Activated CD4-positive, alpha-beta memory T cell treated with anti-CD3 and anti-CD28 coated beads for 36 hours (primary cell): ENCODE results near the gene FOLR3. TPM values are rescaled to one million over a fixed set of nuclear protein-coding genes. Genes with fewer than 3 reads are reported as not detected.
A peak's percentile ranks its signal among the peaks of the same experiment; 100 is the strongest.
"Not testable (repeated sequence)": the region's sequence is repeated elsewhere in the genome, so short reads cannot be mapped to it uniquely, and the experiment has no call there.

Source experiments
- CTCF ChIA-PET: fragments of 350-600 bp; sonication (Branson Sonifier 250); formaldehyde crosslinking; loops from one replicate; lab custom pipeline; 2021; ENCODE audit warnings: antibody characterized with exemption, inconsistent platforms; lab: Charles Lee
- POLR2A ChIA-PET: fragments of 350-600 bp; sonication (Branson Sonifier 250); formaldehyde crosslinking; loops from one replicate; lab custom pipeline; 2021; ENCODE audit warnings: antibody characterized with exemption; lab: Charles Lee
- DNase-seq: peaks from one replicate; pipeline ENCODE4 v3.0.0-alpha.2; 2020
- H3K27ac Mint-ChIP-seq: one replicate; pipeline ENCODE4 v1.8.0; 2021; ENCODE audit warnings: mixed read lengths
- H3K27me3 Mint-ChIP-seq: one replicate; pipeline ENCODE4 v1.8.0; 2021; ENCODE audit warnings: mixed read lengths
- H3K36me3 Mint-ChIP-seq: one replicate; pipeline ENCODE4 v1.8.0; 2021; ENCODE audit warnings: mixed read lengths
- H3K4me1 Mint-ChIP-seq: one replicate; pipeline ENCODE4 v1.8.0; 2021; ENCODE audit warnings: low read depth, mixed read lengths
- H3K4me3 Mint-ChIP-seq: one replicate; pipeline ENCODE4 v1.8.0; 2021; ENCODE audit warnings: mild to moderate bottlenecking, mixed read lengths
- H3K9me3 Mint-ChIP-seq: one replicate; pipeline ENCODE4 v1.8.0; 2021; ENCODE audit warnings: mixed read lengths
- intact Hi-C: fragments of 100-400 bp; cut with micrococcal nuclease; formaldehyde crosslinking; loops from one replicate; pipeline ENCODE4 v1.15.1; 2023
- total RNA-seq, 2 experiments: library from RNA; stranded (reverse); gene quantifications; one replicate each; pipeline ENCODE4 v1.2.3, GENCODE V29; 2021

The FOLR3 gene
- total RNA-seq, 2 experiments from 2014 or later: not detected

- H3K4me1 Mint-ChIP-seq: no peaks in the 10 kb centered on the region
- peaks cover 9% of the 10 kb centered on the region for H3K36me3 Mint-ChIP-seq
- no peak overlapping the region for H3K27ac Mint-ChIP-seq
- POLR2A ChIA-PET: no interaction called here
- CTCF ChIA-PET: no interaction called here
- DNase-seq: no peak
- H3K4me3 Mint-ChIP-seq: no peak overlapping the region
- H3K27me3 Mint-ChIP-seq: peaks cover 5% of the 10 kb centered on the region
- peaks cover 20% of the 10 kb centered on the region for H3K9me3 Mint-ChIP-seq
- intact Hi-C loops: no loop called here
Measured at GRCh38 chr11:72124046-72124445, 11.5 kb upstream of the FOLR3 start.

DNA sequence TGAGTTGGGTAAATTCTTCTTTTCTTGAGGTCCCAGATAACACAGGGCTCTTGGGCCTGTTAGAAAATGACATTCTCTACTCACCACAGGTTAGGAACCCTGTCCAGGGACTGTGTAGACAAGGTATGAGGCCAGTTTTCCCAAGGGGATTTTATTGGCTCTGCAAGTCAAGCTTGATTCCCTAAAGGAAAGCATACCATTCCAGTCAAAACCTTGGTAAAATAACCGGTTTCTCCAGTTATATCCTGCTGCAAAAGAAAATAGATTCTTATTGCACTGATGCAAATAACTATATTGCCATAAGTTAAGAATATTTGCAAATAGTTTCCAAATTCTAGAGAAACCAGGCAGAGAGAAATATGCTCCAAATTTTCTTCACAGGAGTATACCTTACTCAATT lies 9.6 kb upstream of the FOLR3 start:
- H3K4me3 Mint-ChIP-seq: no peak overlapping the region
- no peak overlapping the region for H3K27ac Mint-ChIP-seq
- ChIA-PET CTCF (interaction anchor here (4.4 kb wide), 1 partner anchor 18 kb away, joined by 21 read pairs; no protein-coding TSS in a partner anchor), POLR2A (no interaction called here)
- intact Hi-C loops: no loop called here
- DNase-seq: no peak
- no peaks in the 10 kb centered on the region for H3K4me1 Mint-ChIP-seq
- peaks cover 22% of the 10 kb centered on the region for H3K9me3 Mint-ChIP-seq
- peaks cover 9% of the 10 kb centered on the region for H3K27me3 Mint-ChIP-seq
- peaks cover 11% of the 10 kb centered on the region for H3K36me3 Mint-ChIP-seq

DNA sequence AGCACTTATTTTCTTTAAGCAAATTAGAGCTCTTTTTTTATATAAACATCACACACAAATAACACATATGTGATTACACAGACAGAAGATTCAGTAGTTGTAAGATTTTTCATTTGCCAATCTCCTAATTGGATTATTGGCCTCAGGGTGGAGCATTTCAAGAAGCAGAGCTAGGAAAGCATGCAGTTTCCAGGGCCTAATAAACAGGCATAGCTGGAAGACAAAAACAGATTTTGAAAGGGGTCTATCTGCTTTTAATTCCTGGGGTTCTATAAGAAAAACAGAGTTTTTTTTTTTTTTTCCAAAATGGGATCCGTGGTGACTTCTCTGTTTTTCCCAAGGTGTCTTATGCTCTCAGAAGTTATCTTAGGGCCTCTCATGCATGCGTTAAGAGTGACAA lies 7.6 kb upstream of the FOLR3 start:
- Mint-ChIP-seq H3K27ac (no peak overlapping the region), H3K36me3 (peaks cover 11% of the 10 kb centered on the region), H3K4me1 (no peaks in the 10 kb centered on the region), H3K4me3 (no peak overlapping the region), H3K27me3 (peaks cover 13% of the 10 kb centered on the region), H3K9me3 (peaks cover 22% of the 10 kb centered on the region)
- intact Hi-C loops: no loop called here
- DNase-seq: no peak
- CTCF ChIA-PET: interaction anchor here (4.4 kb wide), 1 partner anchor 16 kb away, joined by 21 read pairs; no protein-coding TSS in a partner anchor
- POLR2A ChIA-PET: no interaction called here

DNA sequence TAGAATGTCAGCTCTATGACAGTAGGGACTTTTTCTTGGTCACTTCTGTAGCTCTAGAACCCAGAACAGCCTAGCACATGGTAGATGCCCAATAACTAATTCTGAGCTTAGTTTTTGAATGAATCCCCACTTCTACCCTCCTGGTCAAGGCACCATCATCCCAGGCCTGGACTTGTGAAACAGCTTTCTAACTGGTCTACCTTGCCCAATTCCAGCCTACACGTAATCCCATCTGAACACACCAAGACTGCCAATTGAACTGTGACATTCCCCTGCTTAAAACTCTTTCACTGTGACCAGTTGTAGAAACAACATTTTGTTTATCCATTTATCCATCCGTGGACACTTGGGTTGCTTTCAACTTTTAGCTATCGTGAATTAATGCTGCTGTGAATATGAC lies 6.1 kb upstream of the FOLR3 start:
- DNase-seq: no peak
- POLR2A ChIA-PET: no interaction called here
- intact Hi-C loops: no loop called here
- Mint-ChIP-seq H3K27me3 (peaks cover 19% of the 10 kb centered on the region), H3K27ac (no peak overlapping the region), H3K4me1 (no peaks in the 10 kb centered on the region), H3K4me3 (no peak overlapping the region), H3K36me3 (peaks cover 11% of the 10 kb centered on the region), H3K9me3 (peaks cover 22% of the 10 kb centered on the region)
- CTCF ChIA-PET: interaction anchor here (0.6 to 1.6 kb wide), 2 partner anchors 14 to 148 kb away, joined by 3 to 6 read pairs; no protein-coding TSS in a partner anchor

GRCh38 chr11:72132646-72133045 lies 2.9 kb upstream of the FOLR3 start:
- POLR2A ChIA-PET: no interaction called here
- DNase-seq: no peak
- Mint-ChIP-seq H3K4me1 (peaks cover 1% of the 10 kb centered on the region), H3K27ac (no peak overlapping the region), H3K9me3 (peaks cover 16% of the 10 kb centered on the region), H3K4me3 (no peak overlapping the region), H3K27me3 (peaks cover 19% of the 10 kb centered on the region), H3K36me3 (peaks cover 11% of the 10 kb centered on the region)
- CTCF ChIA-PET: interaction anchor here (1.2 to 1.5 kb wide), 2 partner anchors 11 to 107 kb away, joined by 3 to 5 read pairs; no protein-coding TSS in a partner anchor
- intact Hi-C loops: no loop called here

- peaks cover 13% of the 10 kb centered on the region for H3K27me3 Mint-ChIP-seq
- intact Hi-C loops: no loop called here
- H3K4me3 Mint-ChIP-seq: no peak overlapping the region
- ChIA-PET CTCF (no interaction called here), POLR2A (no interaction called here)
- peaks cover 9% of the 10 kb centered on the region for H3K4me1 Mint-ChIP-seq
- H3K27ac Mint-ChIP-seq: no peak overlapping the region
- no peak for DNase-seq
- no peaks in the 10 kb centered on the region for H3K36me3 Mint-ChIP-seq
- no peaks in the 10 kb centered on the region for H3K9me3 Mint-ChIP-seq
Measured at GRCh38 chr11:72135891-72136683, 562 bp downstream of the FOLR3 start.

GRCh38 chr11:72136684-72137262 lies 1.2 kb downstream of the FOLR3 start:
- intact Hi-C loops: no loop called here
- CTCF ChIA-PET: interaction anchor here (1.4 to 2.0 kb wide), 2 partner anchors 112 to 294 kb away, joined by 4 to 9 read pairs; no protein-coding TSS in a partner anchor
- no peaks in the 10 kb centered on the region for H3K9me3 Mint-ChIP-seq
- no peak for DNase-seq
- H3K36me3 Mint-ChIP-seq: no peaks in the 10 kb centered on the region
- peaks cover 16% of the 10 kb centered on the region for H3K27me3 Mint-ChIP-seq
- POLR2A ChIA-PET: no interaction called here
- peaks cover 16% of the 10 kb centered on the region for H3K4me1 Mint-ChIP-seq
- no peak overlapping the region for H3K4me3 Mint-ChIP-seq
- no peak overlapping the region for H3K27ac Mint-ChIP-seq

DNA sequence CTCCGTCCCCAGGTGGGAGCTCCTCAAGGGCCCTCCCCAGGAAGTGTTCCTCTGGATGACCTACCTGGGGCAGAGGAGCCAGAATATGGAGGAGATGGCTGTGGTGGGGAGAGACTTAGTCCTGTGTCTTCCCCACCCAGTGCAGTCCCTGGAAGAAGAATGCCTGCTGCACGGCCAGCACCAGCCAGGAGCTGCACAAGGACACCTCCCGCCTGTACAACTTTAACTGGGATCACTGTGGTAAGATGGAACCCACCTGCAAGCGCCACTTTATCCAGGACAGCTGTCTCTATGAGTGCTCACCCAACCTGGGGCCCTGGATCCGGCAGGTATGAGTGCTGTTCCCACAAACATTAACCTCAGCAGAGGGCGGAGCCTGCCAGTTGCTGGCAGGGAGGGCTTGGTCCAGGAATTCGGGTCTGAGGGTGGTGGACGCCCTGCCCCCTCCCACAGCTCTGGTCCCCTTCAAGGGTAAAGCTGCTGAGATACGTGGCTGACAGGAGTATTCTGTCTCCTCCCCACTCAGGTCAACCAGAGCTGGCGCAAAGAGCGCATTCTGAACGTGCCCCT lies 3.4 kb downstream of the FOLR3 start:
- no peaks in the 10 kb centered on the region for H3K36me3 Mint-ChIP-seq
- no peak overlapping the region for H3K4me3 Mint-ChIP-seq
- H3K27me3 Mint-ChIP-seq: peaks cover 11% of the 10 kb centered on the region
- H3K27ac Mint-ChIP-seq: no peak overlapping the region
- POLR2A ChIA-PET: no interaction called here
- CTCF ChIA-PET: interaction anchor here (1.3 kb wide), 1 partner anchor 44 kb away, joined by 3 read pairs; no protein-coding TSS in a partner anchor
- no peak for DNase-seq
- H3K9me3 Mint-ChIP-seq: no peaks in the 10 kb centered on the region
- peaks cover 21% of the 10 kb centered on the region for H3K4me1 Mint-ChIP-seq
- intact Hi-C loops: no loop called here

DNA sequence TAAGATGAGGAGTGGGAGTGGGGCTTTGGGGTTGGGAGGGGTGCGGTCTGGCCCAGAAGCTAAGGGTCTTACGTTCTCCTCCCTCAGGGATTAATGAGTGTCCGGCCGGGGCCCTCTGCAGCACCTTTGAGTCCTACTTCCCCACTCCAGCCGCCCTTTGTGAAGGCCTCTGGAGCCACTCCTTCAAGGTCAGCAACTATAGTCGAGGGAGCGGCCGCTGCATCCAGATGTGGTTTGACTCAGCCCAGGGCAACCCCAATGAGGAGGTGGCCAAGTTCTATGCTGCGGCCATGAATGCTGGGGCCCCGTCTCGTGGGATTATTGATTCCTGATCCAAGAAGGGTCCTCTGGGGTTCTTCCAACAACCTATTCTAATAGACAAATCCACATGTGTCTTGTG lies 4.0 kb downstream of the FOLR3 start:
- no peak overlapping the region for H3K4me3 Mint-ChIP-seq

GRCh38 chr11:72140661-72141060 lies 5.1 kb downstream of the FOLR3 start:
- ChIA-PET CTCF (interaction anchor here (0.8 to 2.6 kb wide), 5 partner anchors 48 to 291 kb away, joined by 3 to 10 read pairs (median 3); no protein-coding TSS in a partner anchor), POLR2A (no interaction called here)
- Mint-ChIP-seq H3K27ac (peak overlapping the region; percentile 13), H3K27me3 (peaks cover 11% of the 10 kb centered on the region), H3K36me3 (no peaks in the 10 kb centered on the region), H3K4me1 (peaks cover 21% of the 10 kb centered on the region), H3K9me3 (no peaks in the 10 kb centered on the region), H3K4me3 (no peak overlapping the region)
- intact Hi-C loops: loop anchor here (1.0 kb wide), 2 partner anchors 28 to 41 kb away; partner anchors contain the start of gene ANAPC15
- no peak for DNase-seq

More for the DNA sequence above, 4.0 kb downstream of the FOLR3 start:
- intact Hi-C loops: no loop called here
- CTCF ChIA-PET: interaction anchor here (2.6 kb wide), 1 partner anchor 114 kb away, joined by 10 read pairs; no protein-coding TSS in a partner anchor
- POLR2A ChIA-PET: no interaction called here
- Mint-ChIP-seq H3K27me3 (peaks cover 11% of the 10 kb centered on the region), H3K4me1 (peaks cover 21% of the 10 kb centered on the region), H3K27ac (no peak overlapping the region), H3K9me3 (no peaks in the 10 kb centered on the region), H3K36me3 (no peaks in the 10 kb centered on the region)
- no peak for DNase-seq

- intact Hi-C loops: loop anchor here (1.0 kb wide), 2 partner anchors 29 to 40 kb away; partner anchors contain the start of gene ANAPC15
- ChIA-PET POLR2A (no interaction called here), CTCF (interaction anchor here (0.8 to 2.6 kb wide), 5 partner anchors 48 to 290 kb away, joined by 3 to 10 read pairs (median 3); no protein-coding TSS in a partner anchor)
- Mint-ChIP-seq H3K27me3 (peaks cover 11% of the 10 kb centered on the region), H3K27ac (peak overlapping the region; percentile 13), H3K4me1 (peaks cover 21% of the 10 kb centered on the region), H3K36me3 (no peaks in the 10 kb centered on the region), H3K9me3 (no peaks in the 10 kb centered on the region), H3K4me3 (no peak overlapping the region)
- peak; percentile 72 for DNase-seq
Measured at GRCh38 chr11:72141066-72141465, 5.5 kb downstream of the FOLR3 start.

DNA sequence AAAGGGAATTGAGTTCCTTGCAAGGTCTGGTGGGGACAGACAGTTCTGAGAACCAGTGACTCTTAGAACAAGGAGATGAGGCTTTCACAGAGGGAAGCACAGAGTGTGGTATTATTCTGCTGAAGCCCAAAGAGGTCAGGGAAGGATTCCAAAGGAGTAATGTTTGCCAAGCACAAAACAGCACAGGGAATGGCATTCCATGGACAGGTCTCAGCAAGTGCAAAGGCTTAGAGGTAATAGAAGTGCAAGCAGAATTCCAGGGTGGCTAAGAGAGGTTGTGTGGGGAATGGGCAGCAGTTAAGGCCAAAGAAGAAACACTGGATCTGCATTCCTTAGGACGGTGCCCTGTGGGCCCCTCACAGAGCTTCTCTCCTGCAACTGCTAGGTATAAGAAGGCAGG lies 6.6 kb downstream of the FOLR3 start:
- H3K36me3 Mint-ChIP-seq, POLR2A ChIA-PET, H3K9me3 Mint-ChIP-seq, DNase-seq, H3K4me3 Mint-ChIP-seq, H3K27ac Mint-ChIP-seq: not testable (repeated sequence)
- H3K4me1 Mint-ChIP-seq: peaks cover 20% of the 10 kb centered on the region
- CTCF ChIA-PET: interaction anchor here (1.1 to 3.5 kb wide), 3 partner anchors 49 to 118 kb away, joined by 3 to 118 read pairs (median 10); no protein-coding TSS in a partner anchor
- intact Hi-C loops: loop anchor here (2.0 kb wide), 1 partner anchor 165 kb away; no protein-coding TSS in a partner anchor
- H3K27me3 Mint-ChIP-seq: peaks cover 11% of the 10 kb centered on the region
